Hepatocyte (in vitro differentiated cells): ENCODE measurements around the gene CPLX4.

Source experiments
- EZH2 ChIP-seq: fragments of 200-600 bp; sonication (generic); IDR thresholded peaks from 2 replicates; pipeline ENCODE4 v1.6.1; 2016; ENCODE audit warnings: antibody characterized with exemption, mild to moderate bottlenecking, borderline replicate concordance
- TF ChIP-seq, protein P1 (sequence below): fragments of 200-600 bp; sonication (generic); IDR thresholded peaks from 2 replicates; pipeline ENCODE4 v1.5.1; 2016; ENCODE audit warnings: antibody characterized with exemption, mild to moderate bottlenecking; ENCODE audit not compliant: poor library complexity

DNA sequence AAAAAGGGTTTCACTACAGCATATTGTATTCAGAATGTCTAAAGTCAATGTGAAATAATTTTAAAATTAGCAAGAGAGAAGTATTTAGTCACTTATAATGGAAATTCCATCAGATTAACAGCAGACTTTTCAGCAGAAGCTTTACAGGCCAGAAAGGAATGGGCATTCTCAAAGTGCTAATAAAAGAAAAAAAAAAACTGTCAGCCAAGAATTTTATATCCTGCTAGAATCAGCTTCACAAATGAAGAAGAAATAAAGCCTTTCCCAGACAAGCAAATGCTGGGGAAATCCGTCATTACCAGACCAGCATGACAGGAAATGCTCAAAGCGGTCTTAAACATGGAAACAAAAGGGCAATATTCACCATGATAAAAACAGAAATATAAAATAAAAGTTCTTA lies 21.9 kb upstream of the CPLX4 start:
- TF ChIP-seq, protein P1, sequence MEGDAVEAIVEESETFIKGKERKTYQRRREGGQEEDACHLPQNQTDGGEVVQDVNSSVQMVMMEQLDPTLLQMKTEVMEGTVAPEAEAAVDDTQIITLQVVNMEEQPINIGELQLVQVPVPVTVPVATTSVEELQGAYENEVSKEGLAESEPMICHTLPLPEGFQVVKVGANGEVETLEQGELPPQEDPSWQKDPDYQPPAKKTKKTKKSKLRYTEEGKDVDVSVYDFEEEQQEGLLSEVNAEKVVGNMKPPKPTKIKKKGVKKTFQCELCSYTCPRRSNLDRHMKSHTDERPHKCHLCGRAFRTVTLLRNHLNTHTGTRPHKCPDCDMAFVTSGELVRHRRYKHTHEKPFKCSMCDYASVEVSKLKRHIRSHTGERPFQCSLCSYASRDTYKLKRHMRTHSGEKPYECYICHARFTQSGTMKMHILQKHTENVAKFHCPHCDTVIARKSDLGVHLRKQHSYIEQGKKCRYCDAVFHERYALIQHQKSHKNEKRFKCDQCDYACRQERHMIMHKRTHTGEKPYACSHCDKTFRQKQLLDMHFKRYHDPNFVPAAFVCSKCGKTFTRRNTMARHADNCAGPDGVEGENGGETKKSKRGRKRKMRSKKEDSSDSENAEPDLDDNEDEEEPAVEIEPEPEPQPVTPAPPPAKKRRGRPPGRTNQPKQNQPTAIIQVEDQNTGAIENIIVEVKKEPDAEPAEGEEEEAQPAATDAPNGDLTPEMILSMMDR, result no peak
- no peak for TF ChIP-seq EZH2
